HG02970 (cell line): Measurements from ENCODE around the gene FADS6.
"Not testable (repeated sequence)": the region's sequence is repeated elsewhere in the genome, so short reads cannot be mapped to it uniquely, and the experiment has no call there.

Source experiments
- ATAC-seq: cut with Tn5 transposase; IDR thresholded peaks from one replicate; pipeline ENCODE4 v1.9.1; 2021; ENCODE audit warnings: mild to moderate bottlenecking, moderate library complexity, moderate number of reproducible peaks; ENCODE audit not compliant: unreplicated experiment, low FRiP score

Gene FADS6

GRCh38 chr17:74870512-74870911, 22.9 kb downstream of the FADS6 start:
- ATAC-seq = no peak

GRCh38 chr17:74870028-74870427, 23.4 kb downstream of the FADS6 start:
- not testable (repeated sequence) for ATAC-seq

- no peak for ATAC-seq
Observed at GRCh38 chr17:74868908-74869255, 24.6 kb downstream of the FADS6 start.

- ATAC-seq = no peak
Observed at GRCh38 chr17:74868251-74868907, 25.1 kb downstream of the FADS6 start.

- ATAC-seq = no peak
Observed at GRCh38 chr17:74866198-74866835, 27.1 kb downstream of the FADS6 start.

- ATAC-seq = no peak
Observed at GRCh38 chr17:74865504-74866197, 27.8 kb downstream of the FADS6 start.

GRCh38 chr17:74864866-74865395, 28.5 kb downstream of the FADS6 start:
- no peak for ATAC-seq

- ATAC-seq = no peak
Observed at GRCh38 chr17:74864297-74864865, 29.1 kb downstream of the FADS6 start.

- no peak for ATAC-seq
Observed at GRCh38 chr17:74863420-74864296, 29.8 kb downstream of the FADS6 start.

- no peak for ATAC-seq
Observed at GRCh38 chr17:74862919-74863318, 30.5 kb downstream of the FADS6 start.

- no peak for ATAC-seq
Observed at GRCh38 chr17:74862108-74862901, 31.1 kb downstream of the FADS6 start.

GRCh38 chr17:74861662-74862107, 31.7 kb downstream of the FADS6 start:
- no peak for ATAC-seq

GRCh38 chr17:74860872-74861661, 32.4 kb downstream of the FADS6 start:
- ATAC-seq = no peak

GRCh38 chr17:74860229-74860871, 33.1 kb downstream of the FADS6 start:
- no peak for ATAC-seq

GRCh38 chr17:74859459-74860228, 33.8 kb downstream of the FADS6 start, which contains the start of gene GRIN2C:
Gene GRIN2C, minus strand, starts transcription at chr17:74859885. Its CDS starts 4,793 bp downstream, at chr17:74855092.
- ATAC-seq = no peak

GRCh38 chr17:74858672-74859458, 34.6 kb downstream of the FADS6 start:
- no peak for ATAC-seq
